ENCODE results near the gene PDE7B. TPM values are rescaled to one million over a fixed set of nuclear protein-coding genes. Genes with fewer than 3 reads are reported as not detected.

PDE7B gene
- total RNA-seq, 3 donors from 2014 or later (not counting 1 experiment from before 2014, with no cell fraction given): 0.14 to 0.18 TPM; not detected in 1

DNA sequence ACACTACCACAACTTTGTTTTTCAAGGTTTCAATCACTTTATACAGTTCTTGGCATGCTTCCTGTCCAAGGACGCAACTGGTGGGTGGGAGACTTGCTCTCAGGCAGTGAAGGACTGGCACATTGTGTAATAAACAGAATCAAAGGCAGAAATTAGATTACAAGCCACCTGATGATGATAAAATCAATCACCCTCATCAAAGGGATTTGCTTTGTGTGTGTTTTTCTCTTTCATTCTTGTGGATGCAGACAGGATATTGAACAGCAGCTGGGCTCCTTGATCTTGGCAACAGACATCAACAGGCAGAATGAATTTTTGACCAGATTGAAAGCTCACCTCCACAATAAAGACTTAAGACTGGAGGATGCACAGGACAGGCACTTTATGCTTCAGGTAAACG lies 327.2 kb downstream of the PDE7B start:
- no peaks in the 10 kb centered on the region for H3K4me1 ChIP-seq (ENCODE audit: control insufficient read depth, insufficient read depth, low read length)
- Mint-ChIP-seq H3K27me3 (ENCODE audit: low read depth in 2 of 2) (peaks cover 0 to 1% of the 10 kb centered on the region in 2 donors), H3K36me3 (no peaks in the 10 kb centered on the region), H3K9me3 (no peaks in the 10 kb centered on the region), H3K4me1 (no peaks in the 10 kb centered on the region), H3K4me3 (no peak overlapping the region), H3K27ac (no peak overlapping the region)
- no peaks in the 10 kb centered on the region for H3K9me3 ChIP-seq (ENCODE audit: control insufficient read depth, insufficient read depth, low read length)
- ATAC-seq (no peak), DNase-seq (no peak)
- H3K27me3 ChIP-seq (ENCODE audit: control insufficient read depth, insufficient read depth, low read length): no peaks in the 10 kb centered on the region
- no peak overlapping the region for H3K27ac ChIP-seq (ENCODE audit: low read length)
- no peaks in the 10 kb centered on the region for H3K36me3 ChIP-seq (ENCODE audit: control insufficient read depth, insufficient read depth, low read length)
- 50% methylated on average over 2 of the region's 2 CpGs for WGBS (ENCODE audit: insufficient coverage)
- TF ChIP-seq, protein P1, sequence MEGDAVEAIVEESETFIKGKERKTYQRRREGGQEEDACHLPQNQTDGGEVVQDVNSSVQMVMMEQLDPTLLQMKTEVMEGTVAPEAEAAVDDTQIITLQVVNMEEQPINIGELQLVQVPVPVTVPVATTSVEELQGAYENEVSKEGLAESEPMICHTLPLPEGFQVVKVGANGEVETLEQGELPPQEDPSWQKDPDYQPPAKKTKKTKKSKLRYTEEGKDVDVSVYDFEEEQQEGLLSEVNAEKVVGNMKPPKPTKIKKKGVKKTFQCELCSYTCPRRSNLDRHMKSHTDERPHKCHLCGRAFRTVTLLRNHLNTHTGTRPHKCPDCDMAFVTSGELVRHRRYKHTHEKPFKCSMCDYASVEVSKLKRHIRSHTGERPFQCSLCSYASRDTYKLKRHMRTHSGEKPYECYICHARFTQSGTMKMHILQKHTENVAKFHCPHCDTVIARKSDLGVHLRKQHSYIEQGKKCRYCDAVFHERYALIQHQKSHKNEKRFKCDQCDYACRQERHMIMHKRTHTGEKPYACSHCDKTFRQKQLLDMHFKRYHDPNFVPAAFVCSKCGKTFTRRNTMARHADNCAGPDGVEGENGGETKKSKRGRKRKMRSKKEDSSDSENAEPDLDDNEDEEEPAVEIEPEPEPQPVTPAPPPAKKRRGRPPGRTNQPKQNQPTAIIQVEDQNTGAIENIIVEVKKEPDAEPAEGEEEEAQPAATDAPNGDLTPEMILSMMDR (IDR thresholded peaks at IDR 0.05): no peak
- no peak overlapping the region for H3K4me3 ChIP-seq (ENCODE audit: low read length)
- intact Hi-C loops (cut with micrococcal nuclease): no loop called here

GRCh38 chr6:136180704-136181511 lies 329.4 kb downstream of the PDE7B start:
- intact Hi-C loops (cut with micrococcal nuclease): no loop called here
- 85% methylated on average over 3 of the region's 4 CpGs for WGBS (ENCODE audit: insufficient coverage)
- no peak for DNase-seq
- H3K4me1 Mint-ChIP-seq: no peaks in the 10 kb centered on the region
- no peaks in the 10 kb centered on the region for H3K36me3 Mint-ChIP-seq
- H3K4me1 ChIP-seq (ENCODE audit: control insufficient read depth, insufficient read depth, low read length): no peaks in the 10 kb centered on the region
- H3K36me3 ChIP-seq (ENCODE audit: control insufficient read depth, insufficient read depth, low read length): no peaks in the 10 kb centered on the region
- TF ChIP-seq, protein P1 (IDR thresholded peaks at IDR 0.05): no peak
- no peak overlapping the region for H3K27ac ChIP-seq (ENCODE audit: low read length)
- no peaks in the 10 kb centered on the region for H3K9me3 ChIP-seq (ENCODE audit: control insufficient read depth, insufficient read depth, low read length)
- H3K4me3 Mint-ChIP-seq: no peak overlapping the region
- no peak overlapping the region for H3K27ac Mint-ChIP-seq
- H3K4me3 ChIP-seq (ENCODE audit: low read length): no peak overlapping the region
- peaks cover 0 to 3% of the 10 kb centered on the region in 2 donors for H3K27me3 Mint-ChIP-seq (ENCODE audit: low read depth in 2 of 2)
- no peaks in the 10 kb centered on the region for H3K27me3 ChIP-seq (ENCODE audit: control insufficient read depth, insufficient read depth, low read length)
- no peaks in the 10 kb centered on the region for H3K9me3 Mint-ChIP-seq
- peak in 1 of 3 donors; percentile 5 for ATAC-seq

DNA sequence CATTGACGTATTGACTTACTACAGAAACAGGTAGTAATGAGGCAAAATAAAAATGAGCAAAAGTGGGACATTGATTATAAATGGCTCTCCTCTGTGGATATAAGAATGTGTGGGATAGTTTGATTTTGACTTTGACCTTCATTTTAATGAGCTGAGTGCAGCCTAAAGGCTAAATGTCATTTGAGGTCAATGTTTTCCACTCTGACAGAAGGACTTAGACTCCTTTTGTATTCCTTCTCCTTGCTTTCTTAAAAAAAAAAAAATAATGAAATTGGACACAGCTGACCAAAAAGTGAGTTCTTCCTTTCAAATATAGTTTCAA lies 330.0 kb downstream of the PDE7B start:
- peaks cover 0 to 3% of the 10 kb centered on the region in 2 donors for H3K27me3 Mint-ChIP-seq (ENCODE audit: low read depth in 2 of 2)
- H3K36me3 ChIP-seq (ENCODE audit: control insufficient read depth, insufficient read depth, low read length): no peaks in the 10 kb centered on the region
- 100% methylated on average over 1 of the region's 1 CpG for WGBS (ENCODE audit: insufficient coverage)
- H3K27ac Mint-ChIP-seq: no peak overlapping the region
- no peaks in the 10 kb centered on the region for H3K4me1 ChIP-seq (ENCODE audit: control insufficient read depth, insufficient read depth, low read length)
- no peaks in the 10 kb centered on the region for H3K4me1 Mint-ChIP-seq
- no peaks in the 10 kb centered on the region for H3K27me3 ChIP-seq (ENCODE audit: control insufficient read depth, insufficient read depth, low read length)
- no peak overlapping the region for H3K4me3 ChIP-seq (ENCODE audit: low read length)
- intact Hi-C loops (cut with micrococcal nuclease): no loop called here
- H3K27ac ChIP-seq (ENCODE audit: low read length): no peak overlapping the region
- H3K4me3 Mint-ChIP-seq: no peak overlapping the region
- no peak for DNase-seq
- no peaks in the 10 kb centered on the region for H3K9me3 Mint-ChIP-seq
- H3K36me3 Mint-ChIP-seq: no peaks in the 10 kb centered on the region
- no peak for ATAC-seq
- no peaks in the 10 kb centered on the region for H3K9me3 ChIP-seq (ENCODE audit: control insufficient read depth, insufficient read depth, low read length)
- TF ChIP-seq, protein P1 (IDR thresholded peaks at IDR 0.05): no peak

DNA sequence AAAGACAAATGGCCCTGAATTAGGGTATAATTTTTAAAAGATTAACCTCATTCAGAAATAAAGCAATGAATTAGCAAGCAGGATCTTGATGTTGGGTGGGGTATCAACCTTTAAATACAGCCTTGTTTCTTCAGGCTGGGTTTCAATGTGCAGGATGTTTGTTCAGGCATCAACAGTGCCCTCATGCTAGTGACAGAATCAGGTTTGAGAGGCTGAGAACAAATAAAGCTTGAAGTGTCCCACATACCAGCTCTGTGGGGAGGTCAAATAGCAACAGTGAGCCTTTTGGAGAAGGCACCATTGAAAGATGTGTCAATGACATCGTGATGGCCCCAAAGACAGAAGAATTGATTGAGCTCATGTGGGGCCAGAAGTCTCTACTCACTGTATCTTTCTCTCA lies 330.4 kb downstream of the PDE7B start:
- intact Hi-C loops (cut with micrococcal nuclease): no loop called here
- H3K9me3 ChIP-seq (ENCODE audit: control insufficient read depth, insufficient read depth, low read length): no peaks in the 10 kb centered on the region
- no peak overlapping the region for H3K4me3 ChIP-seq (ENCODE audit: low read length)
- WGBS (ENCODE audit: insufficient coverage): 89% methylated on average over 1 of the region's 1 CpG
- H3K27ac ChIP-seq (ENCODE audit: low read length): no peak overlapping the region
- H3K27me3 ChIP-seq (ENCODE audit: control insufficient read depth, insufficient read depth, low read length): no peaks in the 10 kb centered on the region
- H3K4me3 Mint-ChIP-seq: no peak overlapping the region
- no peaks in the 10 kb centered on the region for H3K36me3 Mint-ChIP-seq
- H3K36me3 ChIP-seq (ENCODE audit: control insufficient read depth, insufficient read depth, low read length): no peaks in the 10 kb centered on the region
- TF ChIP-seq, protein P1 (IDR thresholded peaks at IDR 0.05): no peak
- H3K9me3 Mint-ChIP-seq: no peaks in the 10 kb centered on the region
- no peak overlapping the region for H3K27ac Mint-ChIP-seq
- DNase-seq: no peak
- no peaks in the 10 kb centered on the region for H3K4me1 Mint-ChIP-seq
- no peaks in the 10 kb centered on the region for H3K4me1 ChIP-seq (ENCODE audit: control insufficient read depth, insufficient read depth, low read length)
- ATAC-seq: no peak
- peaks cover 0 to 3% of the 10 kb centered on the region in 2 donors for H3K27me3 Mint-ChIP-seq (ENCODE audit: low read depth in 2 of 2)

Measured in natural killer cell (primary cell).